ENCODE results near the gene MINAR1. TPM values are rescaled to one million over a fixed set of nuclear protein-coding genes. Genes with fewer than 3 reads are reported as not detected.
A peak's percentile ranks its signal among the peaks of the same experiment; 100 is the strongest.

Gene MINAR1
- total RNA-seq, 1 donor: 2.5 TPM

- Histone ChIP-seq H3K27ac (ENCODE audit: low read depth, low read length) (no peak overlapping the region), H3K9me3 (ENCODE audit: low read depth, low read length) (no peaks in the 10 kb centered on the region), H3K4me2 (ENCODE audit: insufficient read depth, low read length) (no peak overlapping the region), H3K36me3 (ENCODE audit: insufficient read depth, low read length) (no peaks in the 10 kb centered on the region), H3K4me1 (ENCODE audit: insufficient read depth, low read length) (peaks cover 5% of the 10 kb centered on the region), H4K20me1 (ENCODE audit: insufficient read depth, low read length) (no peaks in the 10 kb centered on the region), H2AFZ (ENCODE audit: low read length) (no peak overlapping the region), H3K79me2 (ENCODE audit: insufficient read depth, low read length) (no peaks in the 10 kb centered on the region), H3K27me3 (ENCODE audit: insufficient read depth, low read length) (peaks cover 50% of the 10 kb centered on the region), H3K4me3 (ENCODE audit: insufficient read depth, low read length) (no peak overlapping the region)
- TF ChIP-seq CTCF (IDR thresholded peaks at IDR 0.05; ENCODE audit: extremely low read depth, low read depth, low read length): no peak
- DNase-seq (ENCODE audit: insufficient read length, low spot score, missing footprints): no peak
These were observed 2.2 kb downstream of the MINAR1 start for GRCh38 chr15:79434361-79434760.

- Histone ChIP-seq H3K27ac (ENCODE audit: low read depth, low read length) (no peak overlapping the region), H3K4me1 (ENCODE audit: insufficient read depth, low read length) (peaks cover 5% of the 10 kb centered on the region), H3K9me3 (ENCODE audit: low read depth, low read length) (no peaks in the 10 kb centered on the region), H3K4me2 (ENCODE audit: insufficient read depth, low read length) (no peak overlapping the region), H2AFZ (ENCODE audit: low read length) (no peak overlapping the region), H4K20me1 (ENCODE audit: insufficient read depth, low read length) (no peaks in the 10 kb centered on the region), H3K36me3 (ENCODE audit: insufficient read depth, low read length) (no peaks in the 10 kb centered on the region), H3K4me3 (ENCODE audit: insufficient read depth, low read length) (no peak overlapping the region), H3K27me3 (ENCODE audit: insufficient read depth, low read length) (peaks cover 31% of the 10 kb centered on the region), H3K79me2 (ENCODE audit: insufficient read depth, low read length) (no peaks in the 10 kb centered on the region)
- no peak for TF ChIP-seq CTCF (IDR thresholded peaks at IDR 0.05; ENCODE audit: extremely low read depth, low read depth, low read length)
- no peak for DNase-seq (ENCODE audit: insufficient read length, low spot score, missing footprints)
These were observed 4.1 kb downstream of the MINAR1 start for GRCh38 chr15:79436037-79436780.

GRCh38 chr15:79437275-79438000, 5.3 kb downstream of the MINAR1 start:
- H2AFZ ChIP-seq (ENCODE audit: low read length): no peak overlapping the region
- H3K4me1 ChIP-seq (ENCODE audit: insufficient read depth, low read length): peaks cover 3% of the 10 kb centered on the region
- H3K4me3 ChIP-seq (ENCODE audit: insufficient read depth, low read length): no peak overlapping the region
- no peak overlapping the region for H3K27ac ChIP-seq (ENCODE audit: low read depth, low read length)
- no peaks in the 10 kb centered on the region for H4K20me1 ChIP-seq (ENCODE audit: insufficient read depth, low read length)
- H3K36me3 ChIP-seq (ENCODE audit: insufficient read depth, low read length): no peaks in the 10 kb centered on the region
- no peaks in the 10 kb centered on the region for H3K79me2 ChIP-seq (ENCODE audit: insufficient read depth, low read length)
- no peaks in the 10 kb centered on the region for H3K9me3 ChIP-seq (ENCODE audit: low read depth, low read length)
- H3K4me2 ChIP-seq (ENCODE audit: insufficient read depth, low read length): no peak overlapping the region
- no peak for TF ChIP-seq CTCF (IDR thresholded peaks at IDR 0.05; ENCODE audit: extremely low read depth, low read depth, low read length)
- DNase-seq (ENCODE audit: insufficient read length, low spot score, missing footprints): peak; percentile 69
- H3K27me3 ChIP-seq (ENCODE audit: insufficient read depth, low read length): peaks cover 24% of the 10 kb centered on the region

GRCh38 chr15:79439236-79439635, 7.1 kb downstream of the MINAR1 start:
- peaks cover 7% of the 10 kb centered on the region for H3K27me3 ChIP-seq (ENCODE audit: insufficient read depth, low read length)
- TF ChIP-seq CTCF (IDR thresholded peaks at IDR 0.05; ENCODE audit: extremely low read depth, low read depth, low read length): no peak
- H2AFZ ChIP-seq (ENCODE audit: low read length): no peak overlapping the region

More at GRCh38 chr15:79439236-79439635, 7.1 kb downstream of the MINAR1 start:
- Histone ChIP-seq H3K79me2 (ENCODE audit: insufficient read depth, low read length) (no peaks in the 10 kb centered on the region), H3K36me3 (ENCODE audit: insufficient read depth, low read length) (no peaks in the 10 kb centered on the region), H3K9me3 (ENCODE audit: low read depth, low read length) (no peaks in the 10 kb centered on the region), H3K4me1 (ENCODE audit: insufficient read depth, low read length) (no peaks in the 10 kb centered on the region), H3K4me3 (ENCODE audit: insufficient read depth, low read length) (no peak overlapping the region), H4K20me1 (ENCODE audit: insufficient read depth, low read length) (no peaks in the 10 kb centered on the region), H3K4me2 (ENCODE audit: insufficient read depth, low read length) (no peak overlapping the region), H3K27ac (ENCODE audit: low read depth, low read length) (no peak overlapping the region)
- no peak for DNase-seq (ENCODE audit: insufficient read length, low spot score, missing footprints)

Data from osteoblast (primary cell).